Uterus (tissue), 2 donors: Measurements from ENCODE around the gene CD4.

Source experiments
- POLR2A ChIP-seq, 2 donors: fragments of 450-650 bp; IDR thresholded peaks; one replicate each; pipeline ENCODE4 v1.6.1; 2016; ENCODE audit warnings: antibody characterized with exemption in 2 of 2, mild to moderate bottlenecking in 1 of 2, moderate library complexity in 1 of 2
- TF ChIP-seq, protein P1 (sequence below), 4 experiments: fragments of 200-600 bp in 2 of 4; fragments of 450-650 bp in 2 of 4; sonication (generic) in 2 of 4; IDR thresholded peaks; one replicate each; pipeline ENCODE4 v1.5.1; 2016 to 2019; ENCODE audit warnings: antibody characterized with exemption in 4 of 4, mild to moderate bottlenecking in 2 of 4, moderate library complexity in 1 of 4

- TF ChIP-seq, protein P1, sequence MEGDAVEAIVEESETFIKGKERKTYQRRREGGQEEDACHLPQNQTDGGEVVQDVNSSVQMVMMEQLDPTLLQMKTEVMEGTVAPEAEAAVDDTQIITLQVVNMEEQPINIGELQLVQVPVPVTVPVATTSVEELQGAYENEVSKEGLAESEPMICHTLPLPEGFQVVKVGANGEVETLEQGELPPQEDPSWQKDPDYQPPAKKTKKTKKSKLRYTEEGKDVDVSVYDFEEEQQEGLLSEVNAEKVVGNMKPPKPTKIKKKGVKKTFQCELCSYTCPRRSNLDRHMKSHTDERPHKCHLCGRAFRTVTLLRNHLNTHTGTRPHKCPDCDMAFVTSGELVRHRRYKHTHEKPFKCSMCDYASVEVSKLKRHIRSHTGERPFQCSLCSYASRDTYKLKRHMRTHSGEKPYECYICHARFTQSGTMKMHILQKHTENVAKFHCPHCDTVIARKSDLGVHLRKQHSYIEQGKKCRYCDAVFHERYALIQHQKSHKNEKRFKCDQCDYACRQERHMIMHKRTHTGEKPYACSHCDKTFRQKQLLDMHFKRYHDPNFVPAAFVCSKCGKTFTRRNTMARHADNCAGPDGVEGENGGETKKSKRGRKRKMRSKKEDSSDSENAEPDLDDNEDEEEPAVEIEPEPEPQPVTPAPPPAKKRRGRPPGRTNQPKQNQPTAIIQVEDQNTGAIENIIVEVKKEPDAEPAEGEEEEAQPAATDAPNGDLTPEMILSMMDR (IDR thresholded peaks at IDR 0.05), result no peak
- no peak for TF ChIP-seq POLR2A (IDR thresholded peaks at IDR 0.05)
These were observed 73.7 kb downstream of the CD4 start for GRCh38 chr12:6863033-6863432.
